Activated CD8-positive, alpha-beta memory T cell treated with anti-CD3 and anti-CD28 coated beads, Interleukin-2, amount 10 ng/mL, durations not matched to agents 7 days and 5 days (primary cell): ENCODE data around the gene PHACTR3. TPM values are rescaled to one million over a fixed set of nuclear protein-coding genes. Genes with fewer than 3 reads are reported as not detected.

Experiments
- ATAC-seq: fragments of 150-1000 bp; cut with Tn5 transposase; one replicate; pipeline ENCODE4 v1.10.0; 2021; ENCODE audit warnings: moderate library complexity
- CTCF ChIA-PET: fragments of 350-600 bp; sonication (Branson Sonifier 250); formaldehyde crosslinking; loops from one replicate; lab custom pipeline; 2021; ENCODE audit warnings: antibody characterized with exemption; lab: Charles Lee
- DNase-seq: peaks from one replicate; pipeline ENCODE4 v3.0.0-alpha.2; 2020
- H3K27ac Mint-ChIP-seq: one replicate; pipeline ENCODE4 v1.8.0; 2021; ENCODE audit warnings: mild to moderate bottlenecking, mixed read lengths
- H3K27me3 Mint-ChIP-seq: one replicate; pipeline ENCODE4 v1.8.0; 2021; ENCODE audit warnings: mixed read lengths
- H3K36me3 Mint-ChIP-seq: one replicate; pipeline ENCODE4 v1.8.0; 2021; ENCODE audit warnings: mild to moderate bottlenecking, mixed read lengths
- H3K4me1 Mint-ChIP-seq: one replicate; pipeline ENCODE4 v1.8.0; 2021; ENCODE audit warnings: mixed read lengths
- H3K4me3 Mint-ChIP-seq: one replicate; pipeline ENCODE4 v1.8.0; 2021; ENCODE audit warnings: mild to moderate bottlenecking, moderate library complexity, mixed read lengths
- H3K9me3 Mint-ChIP-seq: one replicate; pipeline ENCODE4 v1.8.0; 2022; ENCODE audit warnings: low read depth, mixed read lengths
- total RNA-seq, 2 experiments: library from RNA; stranded (reverse); gene quantifications; one replicate each; pipeline ENCODE4 v1.2.3, GENCODE V29; 2021

Gene PHACTR3
- total RNA-seq, 2 experiments from 2014 or later: not detected

GRCh38 chr20:59744756-59745155 lies 140.4 kb downstream of the PHACTR3 start:
- Mint-ChIP-seq H3K27me3 (peaks cover 3% of the 10 kb centered on the region), H3K4me3 (no peak overlapping the region), H3K27ac (no peak overlapping the region), H3K4me1 (no peaks in the 10 kb centered on the region), H3K9me3 (no peaks in the 10 kb centered on the region), H3K36me3 (no peaks in the 10 kb centered on the region)
- CTCF ChIA-PET: no interaction called here
- ATAC-seq: no peak
- no peak for DNase-seq

GRCh38 chr20:59745201-59745600 lies 140.9 kb downstream of the PHACTR3 start:
- Mint-ChIP-seq H3K9me3 (no peaks in the 10 kb centered on the region), H3K4me3 (no peak overlapping the region), H3K36me3 (no peaks in the 10 kb centered on the region), H3K27me3 (peaks cover 7% of the 10 kb centered on the region), H3K4me1 (no peaks in the 10 kb centered on the region), H3K27ac (no peak overlapping the region)
- DNase-seq (no peak), ATAC-seq (no peak)
- CTCF ChIA-PET: no interaction called here

GRCh38 chr20:59745716-59746115 lies 141.4 kb downstream of the PHACTR3 start:
- Mint-ChIP-seq H3K27me3 (peaks cover 7% of the 10 kb centered on the region), H3K4me1 (no peaks in the 10 kb centered on the region), H3K4me3 (no peak overlapping the region), H3K9me3 (no peaks in the 10 kb centered on the region), H3K27ac (no peak overlapping the region), H3K36me3 (no peaks in the 10 kb centered on the region)
- DNase-seq (no peak), ATAC-seq (no peak)
- CTCF ChIA-PET: no interaction called here

- CTCF ChIA-PET: no interaction called here
- H3K4me3 Mint-ChIP-seq: no peak overlapping the region
- H3K36me3 Mint-ChIP-seq: no peaks in the 10 kb centered on the region
- no peak for ATAC-seq
- no peak overlapping the region for H3K27ac Mint-ChIP-seq
- no peaks in the 10 kb centered on the region for H3K9me3 Mint-ChIP-seq
- DNase-seq: no peak
- no peaks in the 10 kb centered on the region for H3K4me1 Mint-ChIP-seq
- H3K27me3 Mint-ChIP-seq: peaks cover 7% of the 10 kb centered on the region
These were observed 141.8 kb downstream of the PHACTR3 start for GRCh38 chr20:59746155-59746554.

GRCh38 chr20:59747671-59748515 lies 143.6 kb downstream of the PHACTR3 start:
- no peaks in the 10 kb centered on the region for H3K9me3 Mint-ChIP-seq
- H3K36me3 Mint-ChIP-seq: no peaks in the 10 kb centered on the region
- no peak overlapping the region for H3K4me3 Mint-ChIP-seq
- peaks cover 7% of the 10 kb centered on the region for H3K27me3 Mint-ChIP-seq
- no peak overlapping the region for H3K27ac Mint-ChIP-seq
- DNase-seq: no peak
- CTCF ChIA-PET: no interaction called here
- H3K4me1 Mint-ChIP-seq: peaks cover 9% of the 10 kb centered on the region
- ATAC-seq: no peak

GRCh38 chr20:59748619-59749191 lies 144.4 kb downstream of the PHACTR3 start:
- no peaks in the 10 kb centered on the region for H3K9me3 Mint-ChIP-seq
- peaks cover 7% of the 10 kb centered on the region for H3K27me3 Mint-ChIP-seq
- H3K4me3 Mint-ChIP-seq: no peak overlapping the region
- no peak for ATAC-seq
- CTCF ChIA-PET: no interaction called here
- H3K27ac Mint-ChIP-seq: no peak overlapping the region
- H3K4me1 Mint-ChIP-seq: peaks cover 9% of the 10 kb centered on the region
- H3K36me3 Mint-ChIP-seq: no peaks in the 10 kb centered on the region
- DNase-seq: no peak

GRCh38 chr20:59749301-59749700 lies 145.0 kb downstream of the PHACTR3 start:
- CTCF ChIA-PET: no interaction called here
- no peak for DNase-seq
- Mint-ChIP-seq H3K9me3 (no peaks in the 10 kb centered on the region), H3K27me3 (peaks cover 7% of the 10 kb centered on the region), H3K4me3 (no peak overlapping the region), H3K27ac (no peak overlapping the region), H3K4me1 (peaks cover 9% of the 10 kb centered on the region), H3K36me3 (no peaks in the 10 kb centered on the region)
- ATAC-seq: no peak

- Mint-ChIP-seq H3K4me1 (peaks cover 9% of the 10 kb centered on the region), H3K27ac (no peak overlapping the region), H3K9me3 (no peaks in the 10 kb centered on the region), H3K27me3 (peaks cover 7% of the 10 kb centered on the region), H3K4me3 (no peak overlapping the region), H3K36me3 (no peaks in the 10 kb centered on the region)
- CTCF ChIA-PET: no interaction called here
- ATAC-seq (no peak), DNase-seq (no peak)
These were observed 146.0 kb downstream of the PHACTR3 start for GRCh38 chr20:59750209-59750840.

- Mint-ChIP-seq H3K4me3 (no peak overlapping the region), H3K27me3 (peaks cover 7% of the 10 kb centered on the region), H3K9me3 (no peaks in the 10 kb centered on the region), H3K36me3 (no peaks in the 10 kb centered on the region), H3K4me1 (peaks cover 9% of the 10 kb centered on the region), H3K27ac (no peak overlapping the region)
- CTCF ChIA-PET: interaction anchor here (1.0 kb wide), 1 partner anchor 180 kb away, joined by 4 read pairs; no protein-coding TSS in a partner anchor
- ATAC-seq: peak; percentile 49
- peak; percentile 59 for DNase-seq
These were observed 146.9 kb downstream of the PHACTR3 start for GRCh38 chr20:59751075-59751711.

GRCh38 chr20:59752101-59752586 lies 147.8 kb downstream of the PHACTR3 start:
- H3K4me1 Mint-ChIP-seq: peaks cover 9% of the 10 kb centered on the region
- CTCF ChIA-PET: interaction anchor here (1.1 kb wide), 1 partner anchor 181 kb away, joined by 5 read pairs; no protein-coding TSS in a partner anchor
- ATAC-seq (no peak), DNase-seq (no peak)
- H3K36me3 Mint-ChIP-seq: no peaks in the 10 kb centered on the region
- peaks cover 7% of the 10 kb centered on the region for H3K27me3 Mint-ChIP-seq
- no peak overlapping the region for H3K4me3 Mint-ChIP-seq
- H3K9me3 Mint-ChIP-seq: no peaks in the 10 kb centered on the region
- no peak overlapping the region for H3K27ac Mint-ChIP-seq

- Mint-ChIP-seq H3K36me3 (no peaks in the 10 kb centered on the region), H3K27ac (no peak overlapping the region), H3K4me1 (peaks cover 9% of the 10 kb centered on the region), H3K4me3 (no peak overlapping the region), H3K9me3 (no peaks in the 10 kb centered on the region), H3K27me3 (peaks cover 7% of the 10 kb centered on the region)
- DNase-seq (no peak), ATAC-seq (no peak)
- CTCF ChIA-PET: interaction anchor here (1.1 to 1.2 kb wide), 2 partner anchors 154 to 181 kb away, joined by 4 to 5 read pairs; no protein-coding TSS in a partner anchor
These were observed 148.5 kb downstream of the PHACTR3 start for GRCh38 chr20:59752704-59753460.

- CTCF ChIA-PET: interaction anchor here (1.2 kb wide), 1 partner anchor 155 kb away, joined by 4 read pairs; no protein-coding TSS in a partner anchor
- H3K36me3 Mint-ChIP-seq: no peaks in the 10 kb centered on the region
- no peak overlapping the region for H3K27ac Mint-ChIP-seq
- H3K4me3 Mint-ChIP-seq: no peak overlapping the region
- DNase-seq (no peak), ATAC-seq (no peak)
- H3K27me3 Mint-ChIP-seq: peaks cover 7% of the 10 kb centered on the region
- no peaks in the 10 kb centered on the region for H3K9me3 Mint-ChIP-seq
- H3K4me1 Mint-ChIP-seq: peaks cover 9% of the 10 kb centered on the region
These were observed 149.5 kb downstream of the PHACTR3 start for GRCh38 chr20:59753836-59754235.
